ENCODE results near the gene AVEN. TPM values are rescaled to one million over a fixed set of nuclear protein-coding genes. Genes with fewer than 3 reads are reported as not detected.

Gene AVEN
- total and polyA plus RNA-seq, 2 donors (not counting 1 experiment from before 2014, with no cell fraction given), result 16.0 to 19.2 TPM

GRCh38 chr15:33848011-33848410, 191.0 kb downstream of the AVEN start:
- Histone ChIP-seq H3K27ac (ENCODE audit: insufficient read depth, low read length) (no peak overlapping the region), H2AFZ (ENCODE audit: low read length) (no peak overlapping the region), H3K79me2 (ENCODE audit: control insufficient read depth, insufficient read depth, low read length) (no peaks in the 10 kb centered on the region), H4K20me1 (ENCODE audit: control insufficient read depth, extremely low read depth, insufficient read depth, low read length) (no peaks in the 10 kb centered on the region), H3K9ac (ENCODE audit: insufficient read depth, low read length) (no peak overlapping the region), H3K4me2 (ENCODE audit: extremely low read depth, insufficient read depth, low read length) (no peak overlapping the region), H3K4me1 (ENCODE audit: control insufficient read depth, extremely low read depth, insufficient read depth, low read length) (no peaks in the 10 kb centered on the region), H3K36me3 (ENCODE audit: control insufficient read depth, insufficient read depth, low read length) (no peaks in the 10 kb centered on the region), H3K9me3 (ENCODE audit: control insufficient read depth, insufficient read depth, low read depth, low read length) (no peaks in the 10 kb centered on the region), H3K4me3 (replicated peaks in 1 of 4; ENCODE audit: control extremely low read depth in 1 of 4, insufficient read depth in 1 of 4, low read depth in 3 of 4, low read length in 4 of 4) (no peak overlapping the region), H3K27me3 (ENCODE audit: control insufficient read depth, insufficient read depth, low read length) (no peaks in the 10 kb centered on the region)
- DNase-seq (ENCODE audit: low read depth in 2 of 2), result no peak
- TF ChIP-seq EZH2 (IDR thresholded peaks at IDR 0.05; ENCODE audit: low read length, missing control alignments) (no peak), CTCF (conservative IDR thresholded peaks at IDR 0.05 in 1 of 2, IDR thresholded peaks at IDR 0.05 in 1 of 2; ENCODE audit: low read depth in 1 of 2, low read length in 2 of 2) (no peak)

GRCh38 chr15:33846862-33847261, 192.1 kb downstream of the AVEN start:
- no peaks in the 10 kb centered on the region for H3K36me3 ChIP-seq (ENCODE audit: control insufficient read depth, insufficient read depth, low read length)
- H3K9me3 ChIP-seq (ENCODE audit: control insufficient read depth, insufficient read depth, low read depth, low read length), result no peaks in the 10 kb centered on the region
- H3K27ac ChIP-seq (ENCODE audit: insufficient read depth, low read length), result no peak overlapping the region
- TF ChIP-seq CTCF (conservative IDR thresholded peaks at IDR 0.05 in 1 of 2, IDR thresholded peaks at IDR 0.05 in 1 of 2; ENCODE audit: low read depth in 1 of 2, low read length in 2 of 2) (no peak), EZH2 (IDR thresholded peaks at IDR 0.05; ENCODE audit: low read length, missing control alignments) (no peak)
- H2AFZ ChIP-seq (ENCODE audit: low read length), result no peak overlapping the region
- H3K27me3 ChIP-seq (ENCODE audit: control insufficient read depth, insufficient read depth, low read length), result no peaks in the 10 kb centered on the region
- no peaks in the 10 kb centered on the region for H4K20me1 ChIP-seq (ENCODE audit: control insufficient read depth, extremely low read depth, insufficient read depth, low read length)
- H3K9ac ChIP-seq (ENCODE audit: insufficient read depth, low read length), result no peak overlapping the region
- no peak overlapping the region for H3K4me3 ChIP-seq (replicated peaks in 1 of 4; ENCODE audit: control extremely low read depth in 1 of 4, insufficient read depth in 1 of 4, low read depth in 3 of 4, low read length in 4 of 4)
- no peaks in the 10 kb centered on the region for H3K4me1 ChIP-seq (ENCODE audit: control insufficient read depth, extremely low read depth, insufficient read depth, low read length)
- no peak for DNase-seq (ENCODE audit: low read depth in 2 of 2)
- H3K79me2 ChIP-seq (ENCODE audit: control insufficient read depth, insufficient read depth, low read length), result no peaks in the 10 kb centered on the region
- H3K4me2 ChIP-seq (ENCODE audit: extremely low read depth, insufficient read depth, low read length), result no peak overlapping the region

GRCh38 chr15:33846142-33846541, 192.9 kb downstream of the AVEN start:
- Histone ChIP-seq H3K79me2 (ENCODE audit: control insufficient read depth, insufficient read depth, low read length) (no peaks in the 10 kb centered on the region), H3K4me3 (replicated peaks in 1 of 4; ENCODE audit: control extremely low read depth in 1 of 4, insufficient read depth in 1 of 4, low read depth in 3 of 4, low read length in 4 of 4) (no peak overlapping the region), H3K4me2 (ENCODE audit: extremely low read depth, insufficient read depth, low read length) (no peak overlapping the region), H3K27ac (ENCODE audit: insufficient read depth, low read length) (no peak overlapping the region), H2AFZ (ENCODE audit: low read length) (no peak overlapping the region), H3K36me3 (ENCODE audit: control insufficient read depth, insufficient read depth, low read length) (no peaks in the 10 kb centered on the region), H3K27me3 (ENCODE audit: control insufficient read depth, insufficient read depth, low read length) (no peaks in the 10 kb centered on the region), H3K4me1 (ENCODE audit: control insufficient read depth, extremely low read depth, insufficient read depth, low read length) (no peaks in the 10 kb centered on the region), H3K9ac (ENCODE audit: insufficient read depth, low read length) (no peak overlapping the region), H3K9me3 (ENCODE audit: control insufficient read depth, insufficient read depth, low read depth, low read length) (no peaks in the 10 kb centered on the region), H4K20me1 (ENCODE audit: control insufficient read depth, extremely low read depth, insufficient read depth, low read length) (no peaks in the 10 kb centered on the region)
- no peak for DNase-seq (ENCODE audit: low read depth in 2 of 2)
- TF ChIP-seq CTCF (conservative IDR thresholded peaks at IDR 0.05 in 1 of 2, IDR thresholded peaks at IDR 0.05 in 1 of 2; ENCODE audit: low read depth in 1 of 2, low read length in 2 of 2) (no peak), EZH2 (IDR thresholded peaks at IDR 0.05; ENCODE audit: low read length, missing control alignments) (no peak)
